ENCODE results near the gene TRAP1.

DNA sequence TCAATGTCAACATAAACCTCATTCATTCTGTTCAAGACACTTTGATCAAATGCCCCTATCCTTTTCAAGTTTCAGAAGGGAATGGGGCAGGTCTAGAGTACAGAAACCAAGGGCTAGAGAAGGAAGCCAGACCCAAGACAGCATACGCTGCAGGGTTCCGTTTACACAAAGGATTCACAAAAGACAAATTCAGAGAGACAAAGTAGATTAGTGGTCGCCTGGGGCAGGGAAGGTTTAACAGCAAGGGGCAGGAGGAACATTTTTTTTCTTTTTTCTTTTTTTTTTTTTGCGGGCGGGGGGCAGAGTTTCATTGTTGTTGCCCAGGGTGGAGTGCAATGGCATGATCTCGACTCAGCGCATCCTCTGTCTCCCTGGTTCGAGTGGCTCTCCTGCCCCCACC, 19.9 kb upstream of the TRAP1 start:
- TF ChIP-seq, protein P1, sequence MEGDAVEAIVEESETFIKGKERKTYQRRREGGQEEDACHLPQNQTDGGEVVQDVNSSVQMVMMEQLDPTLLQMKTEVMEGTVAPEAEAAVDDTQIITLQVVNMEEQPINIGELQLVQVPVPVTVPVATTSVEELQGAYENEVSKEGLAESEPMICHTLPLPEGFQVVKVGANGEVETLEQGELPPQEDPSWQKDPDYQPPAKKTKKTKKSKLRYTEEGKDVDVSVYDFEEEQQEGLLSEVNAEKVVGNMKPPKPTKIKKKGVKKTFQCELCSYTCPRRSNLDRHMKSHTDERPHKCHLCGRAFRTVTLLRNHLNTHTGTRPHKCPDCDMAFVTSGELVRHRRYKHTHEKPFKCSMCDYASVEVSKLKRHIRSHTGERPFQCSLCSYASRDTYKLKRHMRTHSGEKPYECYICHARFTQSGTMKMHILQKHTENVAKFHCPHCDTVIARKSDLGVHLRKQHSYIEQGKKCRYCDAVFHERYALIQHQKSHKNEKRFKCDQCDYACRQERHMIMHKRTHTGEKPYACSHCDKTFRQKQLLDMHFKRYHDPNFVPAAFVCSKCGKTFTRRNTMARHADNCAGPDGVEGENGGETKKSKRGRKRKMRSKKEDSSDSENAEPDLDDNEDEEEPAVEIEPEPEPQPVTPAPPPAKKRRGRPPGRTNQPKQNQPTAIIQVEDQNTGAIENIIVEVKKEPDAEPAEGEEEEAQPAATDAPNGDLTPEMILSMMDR (IDR thresholded peaks at IDR 0.05) = no peak
- TF ChIP-seq POLR2A (IDR thresholded peaks at IDR 0.05) (no peak), EP300 (IDR thresholded peaks at IDR 0.05) (no peak)

All from ovary (tissue), 3 donors.